ENCODE measurements around the gene OR8B3.
"Not testable (repeated sequence)": the region's sequence is repeated elsewhere in the genome, so short reads cannot be mapped to it uniquely, and the experiment has no call there.

The OR8B3 gene, protein sequence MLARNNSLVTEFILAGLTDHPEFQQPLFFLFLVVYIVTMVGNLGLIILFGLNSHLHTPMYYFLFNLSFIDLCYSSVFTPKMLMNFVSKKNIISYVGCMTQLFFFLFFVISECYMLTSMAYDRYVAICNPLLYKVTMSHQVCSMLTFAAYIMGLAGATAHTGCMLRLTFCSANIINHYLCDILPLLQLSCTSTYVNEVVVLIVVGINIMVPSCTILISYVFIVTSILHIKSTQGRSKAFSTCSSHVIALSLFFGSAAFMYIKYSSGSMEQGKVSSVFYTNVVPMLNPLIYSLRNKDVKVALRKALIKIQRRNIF

DNA sequence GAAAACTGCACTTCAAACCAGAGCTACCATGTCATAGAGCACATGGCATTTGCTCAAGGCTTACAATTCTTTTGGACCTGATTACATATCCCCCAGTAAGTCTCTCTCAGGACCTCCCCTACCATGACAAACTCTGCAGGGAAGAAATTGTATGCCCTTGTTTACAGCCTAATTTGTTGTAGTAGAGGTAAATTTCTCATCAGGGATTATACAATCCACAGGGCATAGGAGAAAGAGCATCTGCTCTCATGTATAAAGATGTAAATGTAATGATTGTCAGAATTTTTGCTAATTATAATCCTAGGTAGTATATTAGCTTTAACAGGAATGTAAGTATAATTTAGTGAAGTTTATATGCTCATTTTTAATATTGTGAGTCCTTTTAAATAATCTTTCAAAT, at the start of gene OR8B3:
OR8B3 (minus strand) TSS at position 101 of the 400 bp plus-strand sequence. CDS start 1,673 bp downstream, outside the sequence.
- no peak for DNase-seq

DNA sequence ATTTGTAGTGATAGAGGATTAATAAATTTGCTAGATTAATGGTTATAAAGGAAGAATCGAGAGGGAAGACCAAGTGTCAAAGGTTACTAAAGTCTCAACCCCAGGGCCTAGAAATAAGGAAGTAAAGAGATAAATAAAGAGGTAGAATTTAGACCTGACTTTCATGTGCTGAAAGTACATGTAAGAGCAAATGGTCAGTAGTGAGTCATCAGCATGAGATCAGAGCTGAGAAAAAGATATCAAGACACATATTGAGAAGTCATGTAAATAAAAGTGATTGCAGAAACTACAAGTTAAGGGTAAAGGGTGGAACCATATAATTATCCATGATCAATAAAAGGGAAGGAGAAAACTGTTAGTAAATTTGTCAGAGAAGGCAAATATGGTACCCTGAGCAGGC, 48.1 kb upstream of the OR8B3 start:
- no peak for DNase-seq

DNA sequence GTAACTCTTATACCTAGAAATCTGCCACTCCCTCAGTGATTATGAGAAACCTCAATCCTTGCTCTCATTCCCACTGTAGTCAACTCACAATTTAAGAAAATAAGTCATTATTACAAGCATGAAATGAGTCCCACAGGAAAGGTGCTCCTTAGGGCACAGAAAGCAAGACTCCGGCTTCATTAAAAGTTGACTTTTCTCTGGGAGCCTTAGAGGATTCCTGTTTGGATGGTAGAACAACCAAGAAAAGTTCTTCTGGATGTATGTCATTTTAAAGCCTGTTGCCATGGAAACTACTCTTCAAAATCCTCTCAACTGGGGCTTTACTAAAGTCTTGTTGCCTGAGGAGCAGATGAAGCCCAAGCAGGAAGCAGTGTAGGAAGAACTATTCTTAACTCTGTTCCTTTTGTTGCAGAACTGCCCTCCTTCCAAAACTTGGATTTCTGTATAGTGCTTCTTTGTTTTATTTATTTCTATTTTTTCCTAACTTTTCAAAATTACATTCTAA, 46.9 kb upstream of the OR8B3 start, which contains the start of gene OR8B8:
OR8B8 (minus strand) TSS at position 51 of the 505 bp plus-strand sequence. CDS start 4,611 bp downstream, outside the sequence.
- no peak for DNase-seq

DNA sequence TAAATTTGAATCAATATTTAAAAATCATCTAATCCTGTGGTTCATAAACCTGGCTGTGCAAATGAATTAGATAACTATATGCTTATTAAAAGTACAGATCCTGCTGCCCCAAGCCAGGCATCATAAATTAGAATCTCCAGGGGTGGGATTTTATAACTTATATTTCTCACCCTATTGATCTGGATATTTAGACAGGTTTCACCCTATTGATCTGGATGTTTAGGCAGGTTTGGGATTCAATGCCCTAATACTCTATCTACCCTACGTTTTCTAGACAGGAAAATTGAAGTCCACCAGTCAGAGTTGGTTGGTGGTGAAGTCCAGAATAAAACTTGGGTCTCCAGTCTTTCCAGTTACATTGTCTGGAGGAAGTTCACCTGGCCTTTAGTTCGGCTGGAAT, 44.0 kb upstream of the OR8B3 start:
- no peak for DNase-seq

DNA sequence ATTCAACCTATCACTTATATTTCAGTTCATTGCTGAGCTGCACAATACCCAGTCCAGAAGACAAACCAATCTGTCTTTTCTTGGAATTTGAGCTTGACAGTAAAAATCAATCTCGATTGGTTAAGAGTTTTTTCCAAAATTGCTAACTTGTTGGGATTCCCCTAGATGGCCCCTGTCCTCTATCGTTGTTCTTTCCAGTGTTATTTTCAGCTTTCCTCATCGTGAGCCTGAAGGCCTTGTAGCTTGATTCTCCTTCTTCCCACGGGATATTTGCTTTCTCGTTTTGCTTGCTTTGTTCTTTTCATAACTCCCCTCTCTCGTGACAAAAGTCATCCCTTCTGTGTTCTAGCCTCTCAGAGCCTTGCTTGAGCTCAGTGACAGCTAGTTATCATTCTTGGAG, 43.6 kb upstream of the OR8B3 start:
- DNase-seq: no peak

DNA sequence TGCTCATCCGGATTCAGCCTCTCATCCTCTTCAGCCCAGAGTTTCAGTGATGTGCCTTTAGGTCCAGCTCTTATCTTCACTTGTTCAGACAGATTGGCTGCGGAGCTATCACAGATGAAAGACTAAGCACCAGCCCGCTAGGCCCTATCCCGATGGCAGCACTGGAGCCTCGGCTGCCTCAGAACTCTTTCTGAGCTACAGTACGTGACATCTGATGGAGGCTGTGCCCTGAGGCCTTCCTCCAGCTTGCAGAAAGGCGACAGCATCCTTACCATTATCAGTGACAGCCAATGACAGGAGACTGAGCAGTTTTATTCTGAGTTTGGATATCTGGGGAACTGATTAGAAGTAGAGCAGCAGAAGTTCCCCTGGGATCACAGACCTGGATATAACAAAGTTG, 42.7 kb upstream of the OR8B3 start:
- DNase-seq: no peak

DNA sequence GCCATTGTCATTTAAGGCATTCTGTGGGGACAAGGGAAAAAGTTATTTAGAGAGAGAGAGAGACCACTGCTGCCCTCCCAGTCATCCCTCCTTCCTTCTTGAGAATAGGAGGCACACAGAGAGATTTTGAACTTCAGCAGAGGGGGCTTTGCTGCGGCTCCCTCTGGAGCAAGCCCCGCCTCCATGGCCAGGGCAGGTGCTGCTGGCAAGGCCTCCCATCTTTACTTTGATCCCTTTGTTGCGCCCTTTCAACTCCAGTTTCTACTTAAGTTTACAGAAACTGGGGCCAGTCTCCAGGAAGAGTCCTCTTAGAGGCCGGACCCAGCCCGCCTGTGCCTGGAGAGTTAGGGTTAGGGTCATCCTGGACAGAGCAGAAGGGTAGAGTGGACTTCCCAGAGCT, 42.3 kb upstream of the OR8B3 start:
- DNase-seq: no peak

DNA sequence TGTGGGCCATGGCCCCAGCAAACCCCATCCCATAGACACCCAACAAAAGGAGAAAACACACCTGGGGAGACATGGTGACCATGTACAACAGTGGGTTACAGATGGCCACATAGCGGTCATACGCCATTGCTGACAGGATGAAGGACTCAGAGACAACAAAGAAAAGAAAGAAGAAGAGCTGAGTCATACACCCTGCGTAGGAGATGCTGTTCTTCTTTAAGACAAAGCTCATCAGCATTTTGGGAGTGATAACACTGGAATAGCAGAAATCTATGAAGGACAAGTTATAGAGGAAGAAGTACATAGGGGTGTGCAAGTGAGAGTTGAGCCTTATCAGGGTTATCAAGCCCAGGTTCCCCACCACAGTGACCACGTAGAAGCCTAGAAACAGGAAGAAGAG, 41.8 kb upstream of the OR8B3 start:
- no peak for DNase-seq

DNA sequence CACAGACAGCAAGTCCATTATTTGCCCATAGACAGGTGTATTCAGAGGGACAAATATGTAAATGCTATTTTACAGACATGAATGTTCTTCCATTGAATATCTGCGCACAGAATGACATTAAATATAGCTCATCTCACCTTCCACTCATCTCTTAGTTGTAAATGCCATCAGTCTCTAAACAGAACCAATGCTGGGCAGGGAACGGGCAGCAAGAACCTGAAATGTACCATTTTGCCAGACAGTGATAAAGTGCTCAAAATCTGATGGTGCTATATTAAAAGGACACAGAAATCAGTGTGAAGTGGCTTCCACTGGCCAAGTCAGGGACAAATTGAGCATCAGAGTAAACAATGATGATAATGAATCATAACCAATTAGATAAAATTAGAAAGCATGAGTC, 35.9 kb upstream of the OR8B3 start:
- DNase-seq: no peak

DNA sequence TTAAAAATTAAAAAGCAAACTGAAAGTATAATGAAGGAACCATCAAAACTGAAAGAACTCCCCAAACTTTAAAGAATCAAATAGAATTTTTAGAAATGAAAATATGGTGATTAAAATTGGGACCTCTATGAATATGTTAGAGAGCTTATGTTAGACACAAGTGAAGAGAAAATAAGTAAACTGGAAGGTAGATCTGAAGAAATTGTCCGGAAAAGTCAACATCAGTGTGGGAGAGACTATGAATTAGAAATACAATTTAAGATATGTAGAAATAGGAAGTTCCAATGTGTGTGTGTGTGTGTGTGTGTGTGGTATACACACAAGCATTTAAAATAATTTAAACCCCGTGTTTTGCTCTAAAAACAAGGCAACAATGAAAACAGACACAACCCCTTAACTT, 30.8 kb upstream of the OR8B3 start:
- no peak for DNase-seq

DNA sequence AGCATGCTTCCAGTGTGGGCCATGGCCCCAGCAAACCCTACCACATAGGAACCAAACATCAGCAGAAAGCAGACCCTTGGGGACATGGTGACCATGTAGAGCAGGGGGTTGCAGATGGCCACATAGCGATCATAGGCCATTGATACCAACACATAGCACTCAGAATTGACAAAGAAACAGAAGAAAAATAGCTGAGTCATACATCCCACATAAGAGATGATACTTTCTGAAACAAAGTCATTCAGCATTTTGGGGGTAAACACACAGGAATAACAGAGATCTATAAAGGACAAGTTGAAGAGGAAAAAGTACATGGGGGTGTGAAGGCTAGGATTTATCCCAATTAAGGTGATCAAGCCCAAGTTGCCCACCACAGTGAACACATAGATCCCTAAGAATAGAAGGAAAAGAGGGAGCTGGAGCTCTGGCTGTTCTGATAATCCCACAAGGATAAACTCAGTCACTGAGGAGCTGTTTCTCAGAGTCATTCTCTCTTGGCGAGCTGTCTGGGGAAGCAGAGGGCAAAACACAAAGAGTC, 25.6 kb upstream of the OR8B3 start, which contains the start of gene OR8B4:
OR8B4 (minus strand) TSS at position 488 of the 538 bp plus-strand sequence; CDS start at position 488, 0 bp downstream.
- no peak for DNase-seq

DNA sequence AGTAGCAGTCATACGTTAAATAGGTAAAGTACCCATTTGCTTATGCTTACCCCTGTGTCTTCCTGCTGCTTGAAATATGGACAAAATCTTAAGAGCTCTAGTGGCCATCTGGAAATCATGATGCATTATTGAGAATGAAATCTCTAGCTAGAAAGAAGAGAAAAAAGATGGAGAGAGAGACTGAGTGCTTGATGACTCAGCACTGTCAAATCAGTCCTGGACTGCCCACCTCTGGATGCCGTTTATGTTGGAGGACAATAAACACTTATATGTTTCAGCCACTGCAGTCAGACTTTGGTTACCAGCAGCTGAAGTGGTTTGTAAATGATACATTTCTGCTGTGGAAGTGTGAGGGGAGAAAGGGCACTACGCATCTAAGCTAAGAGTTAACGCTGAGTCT, 22.2 kb upstream of the OR8B3 start:
- no peak for DNase-seq

DNA sequence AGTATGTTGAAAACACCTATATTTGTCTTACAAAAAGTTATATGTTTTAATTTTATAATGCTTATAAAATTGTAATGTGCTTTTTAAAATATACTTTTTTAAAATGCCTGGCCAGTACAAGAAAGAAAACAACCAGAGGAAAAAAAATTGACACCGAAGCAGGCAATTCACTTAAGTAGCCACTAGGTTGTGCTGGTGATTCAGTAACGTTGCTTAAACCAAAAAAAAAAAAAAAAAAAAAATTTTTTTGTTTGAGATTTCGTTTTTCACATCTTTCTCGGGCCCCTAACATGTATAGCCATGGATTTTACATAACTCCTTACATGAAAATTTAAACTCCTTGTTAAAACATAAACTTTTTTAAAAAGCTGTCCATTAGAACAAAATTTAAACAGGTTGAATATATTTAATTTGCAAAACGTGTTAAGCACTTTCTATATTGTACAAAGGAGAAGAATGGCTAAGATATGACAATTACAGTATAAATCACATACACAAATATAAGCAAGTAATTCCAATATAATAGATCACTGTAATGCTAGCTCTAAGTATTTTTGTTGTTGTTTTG, 16.6 kb upstream of the OR8B3 start:
- DNase-seq: no peak

DNA sequence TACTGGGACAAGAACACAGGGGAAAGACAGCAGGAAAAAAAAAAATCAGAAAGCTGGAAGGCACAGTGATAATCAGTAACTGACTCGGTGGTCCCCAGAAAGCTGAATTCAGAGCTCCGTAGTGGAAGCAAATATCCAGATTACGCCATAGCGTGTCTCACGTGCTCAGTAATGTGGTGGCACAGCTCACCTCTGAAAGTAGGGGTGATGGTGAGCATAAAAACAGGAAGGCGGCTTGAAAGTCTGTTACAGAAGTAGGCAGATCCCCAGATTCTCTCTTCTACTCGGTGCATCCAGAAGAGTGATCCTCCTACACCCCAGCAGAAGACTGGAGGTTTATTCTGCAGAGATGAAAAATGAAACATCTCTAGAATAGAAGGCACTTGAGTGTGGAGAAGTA, 11.1 kb upstream of the OR8B3 start:
- DNase-seq: no peak

DNA sequence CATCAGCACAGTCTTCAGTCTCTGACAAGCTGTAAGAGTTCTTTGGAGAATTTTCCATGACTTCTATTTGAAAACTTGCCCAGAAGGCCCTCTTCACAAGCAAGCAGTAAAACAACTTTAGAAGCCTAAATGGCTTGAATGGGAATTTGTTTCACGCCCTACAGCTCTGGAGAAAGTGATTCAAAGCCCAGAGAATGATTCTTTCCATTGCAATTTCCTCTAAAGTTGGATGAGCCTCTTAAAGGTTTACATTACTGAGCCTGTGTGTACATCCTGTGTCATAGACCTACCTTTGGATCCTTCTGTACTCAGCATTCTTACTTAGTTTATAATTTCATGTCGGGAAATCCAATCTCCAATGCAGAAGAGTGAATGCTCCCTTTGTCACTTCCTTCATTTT, 6.8 kb upstream of the OR8B3 start:
- DNase-seq: no peak

DNA sequence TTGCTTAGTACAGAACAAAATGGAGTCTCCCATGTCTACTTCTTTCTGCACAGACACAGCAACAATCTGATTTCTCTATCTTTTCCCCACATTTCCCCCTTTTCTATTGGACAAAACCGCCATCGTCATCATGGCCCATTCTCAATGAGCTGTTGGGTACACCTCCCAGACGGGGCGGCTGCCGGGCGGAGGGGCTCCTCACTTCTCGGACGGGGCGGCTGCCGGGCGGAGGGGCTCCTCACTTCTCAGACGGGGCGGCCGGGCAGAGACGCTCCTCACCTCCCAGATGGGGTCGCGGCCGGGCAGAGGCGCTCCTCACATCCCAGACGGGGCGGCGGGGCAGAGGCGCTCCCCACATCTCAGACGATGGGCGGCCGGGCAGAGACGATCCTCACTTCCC, 4.4 kb upstream of the OR8B3 start:
- DNase-seq: not testable (repeated sequence)

DNA sequence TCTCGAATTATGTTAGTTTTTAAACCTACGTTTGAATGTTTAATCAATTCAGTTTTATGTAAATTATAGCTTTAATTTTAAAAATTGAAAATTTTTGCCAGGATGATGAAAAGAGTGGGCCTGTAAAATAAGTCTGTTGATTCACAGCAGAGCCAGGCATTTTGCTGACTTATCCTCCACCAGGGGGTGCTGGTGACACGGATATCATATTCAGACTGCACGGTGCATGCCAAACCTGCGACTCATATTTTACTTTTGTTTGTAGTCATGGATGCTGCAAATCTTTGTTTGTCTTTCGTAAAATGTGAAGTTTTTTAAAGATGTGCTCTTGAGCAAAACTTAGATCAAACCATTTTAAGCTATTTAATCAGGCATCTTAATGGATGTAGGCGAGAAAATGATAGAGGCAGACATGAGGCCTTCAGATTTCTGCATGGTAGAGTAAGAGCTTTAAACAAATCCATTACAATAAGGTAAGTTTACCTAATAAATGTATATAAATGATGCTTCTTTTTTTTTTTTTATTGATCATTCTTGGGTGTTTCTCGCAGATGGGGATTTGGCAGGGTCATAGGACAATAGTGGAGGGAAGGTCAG, 3.6 kb upstream of the OR8B3 start:
- peak; percentile 21 for DNase-seq

DNA sequence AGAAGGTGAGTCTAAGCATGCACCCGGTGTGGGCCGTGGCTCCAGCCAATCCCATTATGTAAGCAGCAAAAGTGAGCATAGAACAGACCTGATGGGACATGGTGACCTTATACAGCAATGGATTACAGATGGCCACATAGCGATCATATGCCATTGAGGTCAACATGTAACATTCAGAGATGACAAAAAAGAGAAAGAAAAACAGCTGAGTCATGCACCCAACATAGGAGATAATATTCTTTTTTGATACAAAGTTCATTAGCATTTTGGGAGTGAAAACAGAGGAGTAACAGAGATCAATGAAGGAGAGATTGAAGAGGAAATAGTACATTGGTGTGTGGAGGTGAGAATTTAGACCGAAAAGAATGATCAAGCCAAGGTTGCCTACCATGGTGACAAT, 2.0 kb downstream of the OR8B3 start:
- not testable (repeated sequence) for DNase-seq

DNA sequence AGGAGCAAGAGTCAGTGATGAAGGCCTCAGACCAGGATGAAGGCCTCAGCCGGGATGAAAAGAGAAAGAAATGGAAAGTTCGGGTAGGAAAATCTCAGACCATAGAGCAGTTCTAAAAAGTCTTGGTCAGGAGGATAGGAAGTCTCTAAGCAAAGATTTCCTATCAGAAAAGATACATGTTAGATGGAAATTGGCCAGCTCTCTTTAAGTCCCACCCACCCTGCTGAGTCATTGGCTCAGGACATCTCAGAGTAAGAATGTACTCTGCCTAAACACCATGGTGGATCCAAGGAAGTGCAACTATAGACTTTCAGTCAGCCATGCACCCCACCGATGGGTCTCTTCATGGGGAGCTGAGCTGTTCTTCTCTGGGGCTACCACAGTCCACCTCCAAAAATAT, 4.4 kb downstream of the OR8B3 start:
- DNase-seq: no peak

DNA sequence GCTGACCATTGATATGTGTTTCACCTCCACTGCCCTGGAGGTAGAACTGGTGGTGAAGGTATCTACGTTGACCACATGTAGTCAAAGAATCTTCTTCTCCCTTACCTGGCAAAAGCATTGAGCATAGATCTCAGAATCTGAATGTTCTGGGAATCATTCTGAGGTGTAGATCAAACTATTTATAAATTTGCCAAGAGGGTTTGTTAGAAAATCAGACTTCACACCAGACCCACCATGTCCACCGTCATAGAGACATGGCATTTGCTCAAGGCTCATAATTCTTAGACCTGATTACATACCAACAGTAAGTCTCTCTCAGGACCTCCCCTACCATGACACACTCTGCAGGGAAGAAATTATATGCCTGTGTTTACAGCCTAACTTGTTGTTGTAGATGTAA, 14.4 kb downstream of the OR8B3 start, which contains the start of gene OR8B2:
OR8B2 (minus strand) TSS at position 101 of the 400 bp plus-strand sequence. CDS start 1,156 bp downstream, outside the sequence.
- no peak for DNase-seq

DNA sequence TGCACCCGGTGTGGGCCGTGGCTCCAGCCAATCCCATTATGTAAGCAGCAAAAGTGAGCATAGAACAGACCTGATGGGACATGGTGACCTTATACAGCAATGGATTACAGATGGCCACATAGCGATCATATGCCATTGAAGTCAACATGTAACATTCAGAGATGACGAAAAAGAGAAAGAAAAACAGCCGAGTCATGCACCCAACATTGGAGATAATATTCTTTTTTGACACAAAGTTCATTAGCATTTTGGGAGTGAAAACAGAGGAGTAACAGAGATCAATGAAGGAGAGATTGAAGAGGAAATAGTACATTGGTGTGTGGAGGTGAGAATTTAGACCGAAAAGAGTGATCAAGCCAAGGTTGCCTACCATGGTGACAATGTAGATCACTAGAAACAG, 16.0 kb downstream of the OR8B3 start:
- not testable (repeated sequence) for DNase-seq

DNA sequence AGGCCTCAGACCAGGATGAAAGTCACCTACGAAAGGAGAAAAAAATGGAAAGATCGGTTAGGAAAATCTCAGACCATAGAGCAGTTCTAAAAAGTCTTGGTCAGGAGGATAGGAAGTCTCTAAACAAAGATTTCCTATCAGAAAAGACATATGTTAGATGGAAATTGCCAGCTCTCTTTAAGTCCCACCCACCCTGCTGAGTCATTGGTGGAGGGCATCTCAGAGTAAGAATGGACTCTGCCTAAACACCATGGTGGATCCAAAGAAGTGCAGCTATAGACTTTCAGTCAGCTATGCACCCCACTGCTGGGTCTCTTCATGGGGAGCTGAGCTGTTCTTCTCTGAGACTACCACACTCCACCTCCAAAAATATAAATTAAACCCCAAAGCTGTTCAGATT, 18.2 kb downstream of the OR8B3 start:
- no peak for DNase-seq

DNA sequence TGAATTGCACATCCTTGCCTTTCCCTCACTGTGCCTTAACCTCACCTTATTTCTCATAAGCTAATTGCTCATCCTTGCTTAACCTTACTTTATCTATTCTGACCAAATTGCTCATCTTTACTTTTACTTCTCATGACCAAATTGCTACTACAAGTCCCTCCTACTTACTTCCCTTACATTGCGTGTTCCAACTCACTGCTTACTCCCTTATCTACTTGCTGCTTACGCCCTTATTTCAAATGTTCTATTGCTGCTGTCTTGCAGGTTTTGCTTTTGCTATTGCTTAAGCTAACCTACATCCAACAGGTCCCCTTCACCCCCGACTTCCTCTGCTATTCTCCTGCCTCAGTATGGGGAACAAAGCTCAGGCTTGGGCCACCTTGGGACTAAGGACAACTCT, 22.5 kb downstream of the OR8B3 start:
- DNase-seq: no peak

DNA sequence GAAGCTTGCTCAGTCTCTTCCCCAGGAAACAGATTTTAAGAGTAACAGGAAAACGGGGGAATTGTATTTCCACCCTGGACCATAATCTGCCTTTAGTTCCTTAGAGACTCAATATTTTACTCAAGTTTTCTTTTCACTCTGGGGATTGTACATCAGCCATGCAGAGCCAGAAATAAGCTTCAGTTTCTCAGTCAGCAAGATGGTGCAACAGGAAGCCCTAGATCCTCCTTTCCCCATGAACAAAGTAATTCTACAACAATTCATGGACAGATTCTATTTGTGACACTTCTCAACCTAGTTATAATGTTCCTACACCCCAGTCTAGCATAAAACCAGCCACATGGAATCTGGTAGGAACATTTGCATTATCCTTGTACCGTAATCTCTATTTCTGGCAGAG, 39.3 kb downstream of the OR8B3 start:
- DNase-seq: no peak
